ENCODE results near the gene XG. TPM values are rescaled to one million over a fixed set of nuclear protein-coding genes. Genes with fewer than 3 reads are reported as not detected.

XG gene
- total RNA-seq, 4 donors from 2014 or later: 0.41 TPM; not detected in 3

DNA sequence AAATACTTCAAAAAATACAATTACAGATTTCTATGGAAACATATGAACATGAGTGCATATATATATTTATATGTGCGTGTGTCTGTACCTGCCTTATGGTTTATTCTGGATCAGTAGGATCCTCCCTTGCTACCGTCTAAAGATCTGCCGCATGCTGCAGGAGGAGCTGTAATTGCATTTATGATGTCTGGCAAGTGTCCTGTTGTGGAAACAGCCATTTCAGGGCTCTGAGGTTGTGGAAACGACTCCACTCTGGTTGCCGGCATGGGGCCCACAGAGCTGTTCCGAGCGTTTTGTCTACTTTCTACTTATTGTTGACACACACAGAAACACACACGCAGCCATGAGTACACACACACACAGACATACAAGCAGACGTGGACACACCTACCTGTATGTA, 39.4 kb upstream of the XG start:
- in situ Hi-C loops (cut with MboI; ENCODE audit: low pct_ligation_motif_present in 1 of 4, low pct_unique_long_range_greater_than_20kb in 1 of 4, low sequenced_read_pairs in 3 of 4): no loop called here
- 65 to 70% methylated on average over 2 to 9 of the region's 9 CpGs for WGBS, 2 donors (ENCODE audit: low coverage in 1 of 2)
- Histone ChIP-seq H3K9me3 (no peaks in the 10 kb centered on the region), H3K36me3 (peaks cover 0 to 6% (median 2%) of the 10 kb centered on the region in 4 donors), H3K27me3 (no peaks in the 10 kb centered on the region), H3K4me1 (peaks cover 16 to 45% (median 30%) of the 10 kb centered on the region in 4 donors), H3K4me3 (no peak overlapping the region), H3K27ac (no peak overlapping the region)
- intact Hi-C loops (cut with DNase I; ENCODE audit: low total_unique reads): no loop called here
- no peak for DNase-seq
- TF ChIP-seq, protein P1, sequence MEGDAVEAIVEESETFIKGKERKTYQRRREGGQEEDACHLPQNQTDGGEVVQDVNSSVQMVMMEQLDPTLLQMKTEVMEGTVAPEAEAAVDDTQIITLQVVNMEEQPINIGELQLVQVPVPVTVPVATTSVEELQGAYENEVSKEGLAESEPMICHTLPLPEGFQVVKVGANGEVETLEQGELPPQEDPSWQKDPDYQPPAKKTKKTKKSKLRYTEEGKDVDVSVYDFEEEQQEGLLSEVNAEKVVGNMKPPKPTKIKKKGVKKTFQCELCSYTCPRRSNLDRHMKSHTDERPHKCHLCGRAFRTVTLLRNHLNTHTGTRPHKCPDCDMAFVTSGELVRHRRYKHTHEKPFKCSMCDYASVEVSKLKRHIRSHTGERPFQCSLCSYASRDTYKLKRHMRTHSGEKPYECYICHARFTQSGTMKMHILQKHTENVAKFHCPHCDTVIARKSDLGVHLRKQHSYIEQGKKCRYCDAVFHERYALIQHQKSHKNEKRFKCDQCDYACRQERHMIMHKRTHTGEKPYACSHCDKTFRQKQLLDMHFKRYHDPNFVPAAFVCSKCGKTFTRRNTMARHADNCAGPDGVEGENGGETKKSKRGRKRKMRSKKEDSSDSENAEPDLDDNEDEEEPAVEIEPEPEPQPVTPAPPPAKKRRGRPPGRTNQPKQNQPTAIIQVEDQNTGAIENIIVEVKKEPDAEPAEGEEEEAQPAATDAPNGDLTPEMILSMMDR (IDR thresholded peaks at IDR 0.05): no peak
- no peak for TF ChIP-seq POLR2A (IDR thresholded peaks at IDR 0.05)
- TF ChIP-seq EP300 (IDR thresholded peaks at IDR 0.05; ENCODE audit: low read depth): no peak
- TF ChIP-seq POLR2AphosphoS5 (IDR thresholded peaks at IDR 0.05): no peak

DNA sequence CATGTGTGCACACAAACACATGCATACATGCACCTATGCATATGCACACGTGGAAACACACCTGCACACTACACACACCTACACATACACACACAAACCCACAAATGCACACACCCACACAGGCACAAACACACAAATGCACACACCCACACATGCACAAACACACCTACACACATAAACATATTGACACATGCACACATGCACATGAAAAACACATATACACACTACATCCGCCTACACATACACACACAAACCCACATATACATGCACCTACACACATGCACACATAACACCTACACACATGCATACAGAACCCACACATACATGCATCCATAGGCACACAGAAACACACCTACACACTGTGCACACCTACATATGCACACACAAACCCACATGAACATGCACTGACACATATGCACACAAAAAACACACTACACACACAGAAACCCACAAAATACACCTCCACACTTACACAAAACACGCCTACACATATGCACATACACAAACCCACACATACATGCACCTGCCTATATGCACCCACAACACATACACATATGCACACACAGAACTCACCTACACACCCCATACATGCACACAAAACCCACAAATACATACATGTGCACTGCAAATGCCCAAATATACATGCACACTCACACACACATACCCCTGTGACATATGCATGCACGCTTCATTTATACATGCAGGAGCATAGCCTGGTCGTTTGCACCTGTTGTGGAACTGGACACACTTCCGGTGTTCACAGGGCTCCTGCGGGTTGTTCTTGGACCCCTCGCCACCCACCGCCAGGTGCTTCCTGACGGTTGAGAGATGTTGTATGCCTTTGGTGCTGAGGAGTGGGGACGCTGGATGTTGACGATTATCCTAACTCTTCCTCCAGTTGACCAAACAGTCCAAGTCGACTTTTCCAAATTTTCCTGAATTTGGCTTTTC, 38.7 kb upstream of the XG start:
- H3K27ac ChIP-seq: no peak overlapping the region
- no peak for DNase-seq
- in situ Hi-C loops (cut with MboI; ENCODE audit: low pct_ligation_motif_present in 1 of 4, low pct_unique_long_range_greater_than_20kb in 1 of 4, low sequenced_read_pairs in 3 of 4) (no loop called here), intact Hi-C loops (cut with DNase I; ENCODE audit: low total_unique reads) (no loop called here)
- no peaks in the 10 kb centered on the region for H3K27me3 ChIP-seq
- H3K9me3 ChIP-seq: no peaks in the 10 kb centered on the region
- peaks cover 9 to 37% (median 22%) of the 10 kb centered on the region in 4 donors for H3K4me1 ChIP-seq
- TF ChIP-seq EP300 (IDR thresholded peaks at IDR 0.05; ENCODE audit: low read depth): no peak
- TF ChIP-seq, protein P1 (IDR thresholded peaks at IDR 0.05): no peak
- no peak for TF ChIP-seq POLR2A (IDR thresholded peaks at IDR 0.05)
- no peak for TF ChIP-seq POLR2AphosphoS5 (IDR thresholded peaks at IDR 0.05)
- WGBS, 2 donors (ENCODE audit: low coverage in 1 of 2): 82 to 89% methylated on average over 4 to 13 of the region's 13 CpGs
- peaks cover 0 to 10% (median 3%) of the 10 kb centered on the region in 4 donors for H3K36me3 ChIP-seq
- no peak overlapping the region for H3K4me3 ChIP-seq

DNA sequence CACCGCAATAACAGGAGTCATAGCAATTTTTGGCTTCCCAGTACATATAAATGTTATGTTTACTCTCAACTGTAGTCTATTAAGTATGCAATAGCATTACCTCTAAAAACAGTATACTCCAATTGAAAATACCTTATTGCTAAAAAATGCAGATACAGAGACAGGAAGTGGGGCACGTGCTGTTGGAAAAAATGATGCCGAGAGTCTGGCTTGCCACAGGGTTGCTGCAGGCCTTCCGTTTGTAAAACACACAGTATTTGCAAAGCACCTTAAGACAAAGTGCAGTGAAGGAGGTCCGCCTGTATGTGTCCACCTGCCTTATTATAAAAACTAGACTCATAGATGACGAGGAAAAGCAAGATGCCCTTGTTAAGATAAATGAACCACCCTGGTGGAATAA, 37.3 kb upstream of the XG start:
- H3K36me3 ChIP-seq: peaks cover 0 to 22% (median 7%) of the 10 kb centered on the region in 4 donors
- intact Hi-C loops (cut with DNase I; ENCODE audit: low total_unique reads) (no loop called here), in situ Hi-C loops (cut with MboI; ENCODE audit: low pct_ligation_motif_present in 1 of 4, low pct_unique_long_range_greater_than_20kb in 1 of 4, low sequenced_read_pairs in 3 of 4) (no loop called here)
- TF ChIP-seq POLR2A (IDR thresholded peaks at IDR 0.05): no peak
- TF ChIP-seq, protein P1 (IDR thresholded peaks at IDR 0.05): no peak
- no peak for TF ChIP-seq EP300 (IDR thresholded peaks at IDR 0.05; ENCODE audit: low read depth)
- no peak for TF ChIP-seq POLR2AphosphoS5 (IDR thresholded peaks at IDR 0.05)
- no peaks in the 10 kb centered on the region for H3K9me3 ChIP-seq
- no peak for DNase-seq
- no peak overlapping the region for H3K4me3 ChIP-seq
- H3K27me3 ChIP-seq: no peaks in the 10 kb centered on the region
- no peak overlapping the region for H3K27ac ChIP-seq
- WGBS, 2 donors (ENCODE audit: low coverage in 1 of 2): 82 to 84% methylated on average over 4 to 6 of the region's 6 CpGs
- H3K4me1 ChIP-seq: peaks cover 6 to 27% (median 13%) of the 10 kb centered on the region in 4 donors

DNA sequence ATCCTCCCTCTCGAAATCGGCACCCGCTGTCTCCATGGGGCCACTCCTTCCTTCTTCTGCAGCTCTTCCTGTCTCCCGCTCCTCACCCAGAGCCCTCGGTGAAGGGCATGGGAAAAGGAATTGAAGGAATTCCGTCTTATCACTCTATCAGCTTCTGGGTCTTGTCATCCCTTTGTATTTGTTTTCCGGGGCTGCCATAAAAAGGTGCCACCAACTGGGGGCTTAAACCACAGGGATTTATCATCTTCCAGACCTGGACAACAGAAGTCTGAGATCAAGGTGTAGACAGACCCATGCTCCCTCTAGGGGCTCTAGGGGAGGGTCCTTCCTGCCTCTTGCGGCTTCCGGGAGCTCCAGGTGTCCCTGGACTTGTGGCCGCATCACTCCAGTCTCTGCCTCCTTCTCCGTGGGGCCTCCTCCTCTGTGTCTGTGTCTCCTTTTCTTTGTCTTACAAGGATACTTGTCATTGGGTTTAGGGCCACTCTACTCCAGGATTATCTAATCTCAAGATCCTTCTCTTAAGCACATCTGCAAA, 36.7 kb upstream of the XG start:
- in situ Hi-C loops (cut with MboI; ENCODE audit: low pct_ligation_motif_present in 1 of 4, low pct_unique_long_range_greater_than_20kb in 1 of 4, low sequenced_read_pairs in 3 of 4): no loop called here
- Histone ChIP-seq H3K4me1 (peaks cover under 1 to 21% (median 7%) of the 10 kb centered on the region in 4 donors), H3K27ac (no peak overlapping the region), H3K36me3 (peaks cover 0 to 28% (median 10%) of the 10 kb centered on the region in 4 donors), H3K4me3 (no peak overlapping the region), H3K27me3 (no peaks in the 10 kb centered on the region), H3K9me3 (no peaks in the 10 kb centered on the region)
- no peak for DNase-seq
- intact Hi-C loops (cut with DNase I; ENCODE audit: low total_unique reads): no loop called here
- TF ChIP-seq POLR2A (IDR thresholded peaks at IDR 0.05) (no peak), EP300 (IDR thresholded peaks at IDR 0.05; ENCODE audit: low read depth) (no peak), POLR2AphosphoS5 (IDR thresholded peaks at IDR 0.05) (no peak)
- TF ChIP-seq, protein P1 (IDR thresholded peaks at IDR 0.05): no peak
- WGBS, 2 donors (ENCODE audit: low coverage in 1 of 2): 89% methylated on average over 11 of the region's 11 CpGs; no CpG with 5 or more reads in 1 of the 2 donors

Measured in transverse colon (tissue), 4 donors.